Measurements from ENCODE around the gene CYP27C1. TPM values are rescaled to one million over a fixed set of nuclear protein-coding genes. Genes with fewer than 3 reads are reported as not detected.

The CYP27C1 gene
- total and polyA plus RNA-seq, 2 of the 13 experiments (the other 11 are each of a cell fraction or from before 2014, with no cell fraction given): not detected

- no peak for TF ChIP-seq ZFP41 (CRISPR knock-in tag; IDR thresholded peaks at IDR 0.05; ENCODE audit: borderline replicate concordance)
- no peak for TF ChIP-seq ZNF101 (CRISPR knock-in tag; IDR thresholded peaks at IDR 0.05; ENCODE audit: borderline replicate concordance, low read depth)
- no peak for TF ChIP-seq HES4 (CRISPR knock-in tag; IDR thresholded peaks at IDR 0.05; ENCODE audit: borderline replicate concordance)
These were observed 73.1 kb downstream of the CYP27C1 start (continued) for GRCh38 chr2:127146820-127147502.

- H3K27me3 ChIP-seq (ENCODE audit: control insufficient read depth in 1 of 2, insufficient read depth in 2 of 2, low read length in 2 of 2): peaks cover 1 to 8% of the 10 kb centered on the region in 2 experiments; a peak in 1 of 5 replicates
- H3K9me3 ChIP-seq (ENCODE audit: low read length): peaks cover 7% of the 10 kb centered on the region
- CTCF ChIA-PET (ENCODE audit: low intra/inter-chr PET ratio, low total read pairs): no interaction called here
- intact Hi-C loops (cut with micrococcal nuclease; ENCODE audit: unreplicated experiment) (no loop called here), in situ Hi-C loops (cut with HindIII; ENCODE audit: extremely low pct_ligation_motif_present, low pct_unique_long_range_greater_than_20kb) (no loop called here)
- WGBS (ENCODE audit: low lambda C conversion rate): 43% methylated on average over 14 of the region's 18 CpGs
- H3K9ac ChIP-seq (ENCODE audit: insufficient read depth, low read depth, low read length): no peak overlapping the region
- POLR2A ChIA-PET: no interaction called here
- no peaks in the 10 kb centered on the region for H4K20me1 ChIP-seq (ENCODE audit: insufficient read depth, low read length)
- no TSS peak for BruUV-seq (replicated peaks)
- no peaks in the 10 kb centered on the region for H3K79me2 ChIP-seq (ENCODE audit: insufficient read depth, low read length)
- H3K4me1 ChIP-seq (ENCODE audit: insufficient read depth, low read length): no peaks in the 10 kb centered on the region
- DNase-seq (ENCODE audit: low spot score) (no peak), ATAC-seq (no peak), FAIRE-seq (no peak)
- H2AFZ ChIP-seq (ENCODE audit: low read length): no peak overlapping the region
- TF ChIP-seq KIAA2018 (CRISPR knock-in tag; IDR thresholded peaks at IDR 0.05; ENCODE audit: borderline replicate concordance): no peak
- TF ChIP-seq, protein P1, sequence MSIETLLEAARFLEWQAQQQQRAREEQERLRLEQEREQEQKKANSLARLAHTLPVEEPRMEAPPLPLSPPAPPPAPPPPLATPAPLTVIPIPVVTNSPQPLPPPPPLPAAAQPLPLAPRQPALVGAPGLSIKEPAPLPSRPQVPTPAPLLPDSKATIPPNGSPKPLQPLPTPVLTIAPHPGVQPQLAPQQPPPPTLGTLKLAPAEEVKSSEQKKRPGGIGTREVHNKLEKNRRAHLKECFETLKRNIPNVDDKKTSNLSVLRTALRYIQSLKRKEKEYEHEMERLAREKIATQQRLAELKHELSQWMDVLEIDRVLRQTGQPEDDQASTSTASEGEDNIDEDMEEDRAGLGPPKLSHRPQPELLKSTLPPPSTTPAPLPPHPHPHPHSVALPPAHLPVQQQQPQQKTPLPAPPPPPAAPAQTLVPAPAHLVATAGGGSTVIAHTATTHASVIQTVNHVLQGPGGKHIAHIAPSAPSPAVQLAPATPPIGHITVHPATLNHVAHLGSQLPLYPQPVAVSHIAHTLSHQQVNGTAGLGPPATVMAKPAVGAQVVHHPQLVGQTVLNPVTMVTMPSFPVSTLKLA (IDR thresholded peaks at IDR 0.05): peak; percentile 51
- H3K27ac ChIP-seq (ENCODE audit: extremely low read length, insufficient read depth, low read length): no peak overlapping the region
- H3K4me2 ChIP-seq (ENCODE audit: low read depth, low read length): no peak overlapping the region
- H3K4me3 ChIP-seq (replicated peaks in 1 of 3; ENCODE audit: insufficient read depth in 1 of 3, low read depth in 2 of 3, low read length in 3 of 3): no peak overlapping the region
- H3K36me3 ChIP-seq (replicated peaks in 1 of 2; ENCODE audit: control insufficient read depth in 1 of 2, insufficient read depth in 2 of 2, low read length in 2 of 2): no peaks in the 10 kb centered on the region
These were observed 73.9 kb downstream of the CYP27C1 start for GRCh38 chr2:127146071-127146725.

All from HepG2 (cell line).